GM18873 (cell line): ENCODE data around the gene GATC.

Experiments
- ATAC-seq: cut with Tn5 transposase; IDR thresholded peaks from one replicate; pipeline ENCODE4 v1.9.1; 2021; ENCODE audit warnings: mild to moderate bottlenecking, moderate library complexity, moderate number of reproducible peaks; ENCODE audit not compliant: unreplicated experiment, low FRiP score

GATC gene, protein sequence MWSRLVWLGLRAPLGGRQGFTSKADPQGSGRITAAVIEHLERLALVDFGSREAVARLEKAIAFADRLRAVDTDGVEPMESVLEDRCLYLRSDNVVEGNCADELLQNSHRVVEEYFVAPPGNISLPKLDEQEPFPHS

DNA sequence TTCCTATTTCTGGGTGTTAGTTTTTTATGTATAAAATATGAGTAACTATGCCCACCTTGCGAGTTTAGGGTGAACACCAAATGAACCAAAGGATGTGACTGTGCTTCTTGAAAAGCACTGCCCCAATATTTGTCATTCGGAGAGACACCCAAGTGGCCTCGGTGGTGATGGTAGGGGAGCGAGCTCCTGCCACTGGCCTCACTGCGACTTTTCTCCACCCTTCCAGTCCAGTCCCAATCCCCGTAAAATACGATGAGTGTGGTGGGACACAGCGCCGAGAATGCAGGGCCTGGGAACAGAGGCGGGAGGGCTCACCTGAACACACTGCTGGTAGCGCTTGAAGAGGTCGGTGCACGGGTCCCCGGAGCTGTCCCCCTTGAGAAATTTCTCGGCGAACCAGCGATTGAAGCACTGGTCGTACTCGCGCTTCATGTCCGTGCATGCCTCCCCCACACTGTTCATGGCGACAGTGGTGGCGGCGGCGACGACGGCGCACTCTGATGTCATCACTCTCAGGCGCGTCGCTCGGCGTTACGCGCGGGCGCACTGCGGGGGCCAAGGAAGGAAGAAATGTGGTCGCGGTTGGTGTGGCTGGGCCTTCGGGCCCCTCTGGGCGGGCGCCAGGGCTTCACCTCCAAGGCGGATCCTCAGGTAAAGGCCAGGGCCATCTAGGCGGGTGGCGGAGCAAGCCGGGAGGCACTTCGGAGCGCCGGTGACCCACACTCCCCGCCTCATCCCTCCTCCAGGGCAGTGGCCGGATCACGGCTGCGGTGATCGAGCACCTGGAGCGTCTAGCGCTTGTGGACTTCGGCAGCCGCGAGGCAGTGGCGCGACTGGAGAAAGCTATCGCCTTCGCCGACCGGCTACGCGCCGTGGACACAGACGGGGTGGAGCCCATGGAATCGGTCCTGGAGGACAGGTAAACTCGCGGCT lies at the start of gene GATC, which contains the start of gene TRIAP1:
Gene GATC, plus strand, starts transcription at position 534 of the 933 bp plus-strand sequence. Its CDS starts 37 bp downstream, at position 571.
Gene TRIAP1, minus strand, starts transcription at position 474 of the 933 bp plus-strand sequence. Its CDS starts 12 bp downstream, at position 462.
- peak; percentile 87 for ATAC-seq

DNA sequence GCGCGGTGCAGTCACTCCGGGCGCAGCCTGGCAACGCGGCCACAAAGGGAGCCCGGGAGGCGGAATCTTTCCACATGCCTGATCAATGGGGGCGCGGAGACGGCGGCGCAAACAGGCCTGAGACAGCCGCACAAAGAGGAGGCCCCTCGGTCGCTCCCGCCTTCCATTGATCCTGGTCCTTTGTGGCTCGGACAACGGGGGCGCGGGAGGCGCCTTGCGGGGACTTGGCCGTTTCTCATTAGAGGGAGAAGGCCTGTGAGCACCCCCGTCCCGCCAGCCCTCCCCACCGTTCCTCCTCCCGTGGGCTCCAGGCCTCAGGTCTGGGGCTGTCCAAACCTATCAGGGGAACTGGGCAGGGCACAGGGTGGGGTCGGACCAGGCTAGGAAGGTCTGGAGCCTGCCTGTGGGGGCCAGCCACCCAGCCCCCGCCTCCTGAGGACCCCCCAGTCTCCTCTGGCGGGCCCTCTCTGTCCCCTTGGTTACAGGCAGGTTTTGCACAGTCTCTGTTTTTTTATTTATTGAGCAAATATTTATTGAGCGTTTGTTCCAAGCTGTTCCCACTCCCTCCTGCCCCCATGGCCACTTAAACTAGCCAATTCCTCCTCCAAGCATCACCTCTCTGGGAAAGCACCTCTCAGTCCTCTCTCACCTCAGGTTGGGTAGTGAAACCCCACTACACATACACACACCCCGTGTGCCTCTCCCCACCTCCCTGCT lies 48.3 kb upstream of the GATC start:
- no peak for ATAC-seq

DNA sequence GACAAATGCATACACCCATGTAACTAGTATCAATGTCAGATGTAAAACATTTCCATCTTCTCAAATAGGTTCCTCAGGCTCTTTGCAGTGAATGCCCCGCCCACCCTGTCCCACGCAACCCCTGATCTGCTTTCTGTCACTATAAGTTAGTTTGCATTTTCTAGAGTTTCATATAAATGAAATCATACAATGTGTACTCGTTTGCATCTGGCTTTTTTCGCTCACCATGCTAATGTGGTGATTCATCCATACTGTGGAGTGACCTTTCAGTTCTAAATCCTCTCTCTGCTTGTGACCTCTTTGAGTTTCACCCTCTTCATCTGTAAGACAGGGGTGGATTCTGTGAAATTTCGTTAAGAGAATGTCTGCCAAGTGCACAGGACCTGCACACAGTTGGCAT lies 46.7 kb upstream of the GATC start:
- ATAC-seq = no peak

DNA sequence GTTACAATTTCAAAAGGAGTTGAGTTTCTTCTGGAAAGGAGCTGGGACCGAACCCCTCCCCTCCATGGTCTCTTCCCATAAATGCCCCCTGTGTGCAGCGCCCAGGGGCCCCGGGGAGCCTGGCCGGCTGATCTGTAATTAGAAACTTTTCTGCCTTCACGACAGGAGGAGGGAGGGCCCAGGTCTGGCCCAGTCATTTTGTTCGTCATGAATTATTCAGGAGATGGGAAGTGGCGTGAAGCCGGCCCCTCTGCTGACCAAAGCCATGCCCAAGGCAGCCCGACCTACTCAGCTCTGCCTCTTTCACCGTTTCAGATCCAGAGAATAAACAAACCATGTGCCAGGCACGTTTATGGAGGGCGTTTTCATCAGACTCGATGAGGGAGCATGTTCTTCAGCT lies 44.0 kb upstream of the GATC start:
- ATAC-seq = no peak

DNA sequence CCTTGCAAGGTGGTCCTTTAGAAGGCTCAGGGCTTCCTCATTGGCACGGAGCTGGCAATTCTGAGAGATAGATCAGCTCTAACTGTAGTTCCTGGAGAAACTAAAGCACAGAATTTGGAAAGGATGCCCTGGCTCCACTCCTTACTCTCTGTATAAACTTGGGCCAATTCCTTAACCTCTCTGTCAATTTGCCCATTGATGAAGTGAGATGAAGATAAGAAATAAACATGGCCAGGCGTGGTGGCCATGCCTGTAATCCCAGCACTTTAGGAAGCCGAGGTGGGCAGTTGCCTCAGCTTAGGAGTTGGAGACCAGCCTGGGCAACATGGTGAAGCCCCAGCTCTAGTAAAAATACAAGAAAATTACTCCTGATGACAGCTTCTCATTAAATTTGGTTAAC lies 42.4 kb upstream of the GATC start:
- ATAC-seq = no peak

DNA sequence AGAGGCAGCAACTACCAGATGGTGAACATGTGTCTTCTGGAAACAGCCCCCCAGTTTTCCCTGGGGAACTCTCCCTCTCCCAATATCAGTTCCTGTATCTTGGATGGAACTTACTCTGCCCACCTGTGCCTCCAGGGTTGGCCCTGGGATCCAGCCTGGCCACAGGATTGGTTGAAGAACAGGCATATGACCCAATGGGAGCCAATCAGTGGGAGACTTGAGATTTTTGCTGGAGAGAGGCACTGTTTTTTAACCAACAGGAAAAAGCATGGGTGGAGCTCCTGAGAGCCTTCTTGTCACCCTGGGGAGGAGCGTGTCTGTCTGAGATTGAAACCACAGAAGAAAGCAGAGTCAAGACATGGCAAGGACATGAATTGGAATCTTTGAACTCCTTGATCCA lies 42.0 kb upstream of the GATC start:
- ATAC-seq = no peak

DNA sequence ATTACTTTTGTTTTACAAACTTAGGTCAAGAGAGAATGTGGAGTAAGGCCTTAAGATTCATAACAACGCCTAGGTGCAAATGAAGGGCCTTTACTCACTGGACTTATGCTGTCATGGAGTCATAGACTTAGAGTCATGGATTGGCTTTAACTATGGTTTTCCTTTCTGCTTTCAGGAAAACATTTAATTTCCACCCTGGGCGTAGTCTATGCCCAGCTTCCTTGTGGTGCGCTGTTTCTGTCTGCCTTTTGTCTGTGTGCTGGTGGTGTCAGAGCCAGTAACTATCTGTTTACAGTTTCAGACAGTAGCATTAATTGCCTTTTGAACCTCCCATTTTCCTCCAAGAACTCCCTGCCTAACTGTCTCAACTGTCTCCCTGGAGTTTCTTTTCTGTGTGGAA lies 40.2 kb upstream of the GATC start:
- ATAC-seq = no peak

DNA sequence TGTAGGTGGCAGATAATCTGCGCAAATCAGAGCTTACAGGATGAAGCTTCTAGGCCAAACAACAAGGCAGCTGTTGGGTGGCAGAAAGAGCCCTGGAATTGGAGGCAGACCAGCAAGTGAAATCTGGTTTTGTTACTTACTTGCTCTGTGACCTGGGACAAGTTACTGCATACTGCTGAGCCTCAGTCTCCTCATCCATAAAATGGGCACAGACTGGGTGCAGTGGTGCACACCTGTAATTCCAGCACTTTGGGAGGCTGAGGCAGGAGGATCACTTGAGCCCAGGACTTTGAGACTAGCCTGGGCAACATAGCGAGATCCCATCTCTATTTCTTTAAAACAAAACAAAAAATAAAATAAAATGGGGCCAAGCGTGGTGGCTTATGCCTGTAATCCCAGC lies 39.7 kb upstream of the GATC start:
- no peak for ATAC-seq

DNA sequence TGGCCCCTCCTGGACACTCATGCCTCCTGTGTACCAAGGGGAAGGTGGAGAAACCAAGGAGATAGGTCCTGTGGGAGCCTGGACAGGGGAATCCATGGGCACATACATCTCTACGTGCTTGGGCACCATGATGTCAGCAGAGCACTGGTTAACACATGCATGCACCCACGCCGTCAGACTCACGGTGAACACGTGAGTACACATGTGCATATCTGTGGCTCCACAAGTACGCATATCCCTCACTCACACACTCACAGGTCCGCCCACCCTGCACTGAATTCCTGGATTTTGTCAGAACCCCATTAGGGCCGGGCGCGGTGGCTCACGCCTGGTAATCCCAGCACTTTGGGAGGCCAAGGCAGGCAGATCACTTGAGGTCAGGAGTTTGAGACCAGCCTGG lies 37.5 kb upstream of the GATC start:
- ATAC-seq = no peak

DNA sequence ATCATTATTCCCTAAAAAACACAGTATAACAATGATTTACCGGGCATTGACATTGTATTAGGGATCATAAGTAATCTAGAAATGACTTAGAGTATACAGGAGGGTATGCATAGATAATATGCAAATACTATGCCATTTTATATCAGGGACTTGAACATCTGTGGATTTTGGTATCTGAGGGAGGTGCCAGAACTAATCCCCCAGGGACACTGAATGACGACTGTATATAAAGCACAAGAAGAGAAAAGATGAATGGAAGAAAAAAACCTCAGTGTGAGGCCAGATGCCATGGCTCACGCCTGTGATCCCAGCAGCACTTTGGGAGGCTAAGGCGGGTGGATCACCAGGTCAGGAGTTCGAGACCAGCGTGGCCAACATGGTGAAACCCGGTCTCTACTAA lies 33.8 kb upstream of the GATC start:
- ATAC-seq = no peak

DNA sequence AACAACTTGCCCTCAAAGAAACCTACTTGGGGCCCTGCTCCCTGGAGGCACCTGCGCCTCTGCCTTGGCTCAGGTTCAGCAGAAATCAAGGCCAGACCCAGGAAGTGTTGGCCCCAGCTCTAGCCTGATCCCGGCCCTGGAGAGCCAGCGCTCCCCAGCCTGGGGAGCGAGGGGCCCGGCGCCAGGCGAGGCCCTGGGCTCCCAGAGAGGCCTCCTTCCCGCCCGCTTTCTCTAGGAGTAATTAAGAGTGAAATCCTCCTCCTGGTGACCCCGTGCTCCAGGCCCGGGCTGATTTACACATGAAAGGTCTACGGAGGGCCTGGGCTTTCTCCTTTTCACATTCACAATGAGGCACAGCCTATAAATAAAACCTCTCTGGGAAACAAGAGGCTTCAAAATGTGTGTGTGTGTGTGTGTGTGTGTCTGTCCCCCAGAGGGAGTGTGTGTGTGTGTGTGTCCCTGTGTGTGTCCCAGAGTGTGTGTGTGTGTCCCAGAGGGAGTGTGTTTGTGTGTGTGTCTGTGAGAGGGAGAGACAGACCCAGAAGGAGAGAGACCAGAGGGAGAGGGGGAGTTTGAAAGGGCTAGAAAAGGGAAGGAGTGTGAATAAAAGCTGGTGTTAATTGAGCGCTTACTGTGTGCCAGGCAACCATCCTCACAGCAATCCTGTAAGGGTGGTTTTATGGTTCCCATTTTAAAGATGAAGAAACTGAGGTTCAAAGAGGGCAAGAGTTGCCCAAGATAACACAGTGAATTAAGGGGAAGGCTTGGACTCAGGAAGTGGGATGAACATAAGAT lies 32.1 kb upstream of the GATC start:
- no peak for ATAC-seq

DNA sequence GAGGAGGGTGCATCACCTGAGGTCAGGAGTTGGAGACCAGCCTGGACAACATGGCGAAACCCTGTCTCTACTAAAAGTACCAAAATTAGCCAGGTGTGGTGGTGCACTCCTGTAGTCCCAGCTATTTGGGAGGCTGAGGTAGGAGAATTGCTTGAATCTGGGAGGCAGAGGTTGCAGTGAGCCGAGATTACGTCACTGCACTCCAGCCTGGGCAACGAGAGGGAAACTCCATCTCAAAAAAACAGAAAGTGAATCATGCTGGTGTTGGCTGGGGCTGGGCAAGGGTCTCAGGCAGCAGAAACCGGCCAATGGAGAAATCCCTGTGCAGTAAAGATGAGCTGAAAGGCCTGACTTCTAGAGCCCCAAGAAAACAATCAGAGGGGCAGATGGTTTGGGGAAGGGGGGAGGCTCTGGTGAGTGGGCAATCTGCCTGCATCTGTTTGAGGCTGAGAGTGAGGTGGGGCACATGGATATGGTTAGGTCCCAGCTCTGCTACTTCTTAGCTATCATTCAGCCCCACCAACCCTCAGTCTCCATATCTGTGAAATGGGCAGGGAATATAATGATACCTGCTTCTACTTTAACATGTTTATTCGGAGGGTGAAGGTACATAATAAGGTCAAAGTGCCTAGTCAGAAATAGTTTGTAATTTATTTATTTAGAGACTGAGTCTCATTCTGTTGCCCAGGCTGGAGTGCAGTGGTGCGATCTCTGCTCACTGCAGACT lies 29.6 kb upstream of the GATC start:
- no peak for ATAC-seq

DNA sequence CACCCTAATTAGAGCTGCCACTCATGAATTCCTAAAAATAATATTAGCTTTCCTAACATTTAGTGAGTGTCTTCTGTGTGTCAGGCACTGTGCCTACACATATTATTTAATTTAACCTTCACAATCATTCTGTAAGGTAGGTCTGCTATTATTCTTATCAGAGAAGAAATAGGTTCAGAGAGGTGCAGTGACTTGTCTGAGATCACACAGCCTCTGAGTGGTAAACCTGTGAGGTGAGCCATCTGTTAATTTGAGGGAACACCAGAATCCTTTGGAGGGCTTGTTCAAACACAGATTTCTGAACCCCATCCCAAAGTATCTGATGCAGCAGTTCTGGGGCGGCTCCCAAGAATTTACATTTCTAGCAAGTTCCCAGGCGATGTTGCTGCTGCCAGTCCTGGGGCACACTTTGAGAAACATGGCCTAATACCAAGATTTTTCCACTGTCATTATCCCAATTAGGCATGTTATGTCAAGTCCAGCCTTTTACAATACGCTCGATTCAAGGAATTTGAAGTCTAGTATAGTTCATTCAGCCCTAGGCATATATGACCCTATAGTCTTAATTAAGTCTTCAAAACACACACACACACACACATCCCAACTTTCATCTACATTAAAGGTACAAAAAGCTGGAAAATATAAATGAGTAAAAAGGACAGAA lies 28.2 kb upstream of the GATC start:
- no peak for ATAC-seq

DNA sequence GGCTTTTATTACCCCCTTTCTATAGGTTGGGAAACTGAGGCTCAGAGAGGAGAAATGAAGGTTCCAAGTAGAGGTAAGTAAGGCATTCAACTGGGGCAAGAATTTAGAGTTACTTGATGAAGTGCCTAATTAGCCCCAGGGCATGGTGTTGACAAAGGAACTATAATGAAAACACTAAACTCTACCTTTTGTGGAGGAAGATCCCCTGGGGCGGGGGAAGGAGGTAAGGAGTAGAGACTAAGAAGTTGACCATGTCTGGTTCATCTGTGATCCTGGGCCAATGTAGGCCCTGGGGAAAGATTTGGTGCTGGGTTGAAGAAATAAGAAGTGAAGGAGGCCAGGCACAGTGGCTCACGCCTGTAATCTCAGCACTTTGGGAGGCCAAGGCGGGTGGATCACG lies 24.5 kb upstream of the GATC start:
- ATAC-seq = no peak

DNA sequence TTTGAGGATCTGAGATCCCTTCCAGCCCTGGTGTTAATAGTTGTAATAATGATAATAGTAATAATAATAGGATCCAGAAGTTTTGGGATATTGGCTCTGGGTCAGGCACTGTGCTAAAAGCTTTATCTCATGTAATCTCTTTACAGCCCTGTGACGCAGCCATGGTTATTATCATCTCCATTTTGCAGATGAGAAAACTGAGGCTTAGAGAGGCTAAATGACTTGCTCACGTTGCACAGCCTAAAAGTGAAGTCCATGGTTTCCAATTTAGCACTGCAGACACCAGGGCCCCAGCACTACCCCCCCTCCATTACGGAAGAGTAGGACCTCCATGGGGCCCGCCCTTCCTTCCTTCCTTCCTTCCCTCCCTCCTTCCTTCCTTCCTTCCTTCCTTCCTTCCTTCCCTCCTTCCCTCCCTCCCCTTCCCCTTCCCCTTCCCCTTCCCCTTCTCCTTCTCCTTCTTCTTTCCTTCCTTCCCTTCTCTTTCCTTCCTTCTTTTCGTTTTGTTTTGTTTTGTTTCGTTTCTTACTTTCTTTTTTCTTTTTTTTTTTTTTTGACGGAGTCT lies 23.3 kb upstream of the GATC start:
- no peak for ATAC-seq

DNA sequence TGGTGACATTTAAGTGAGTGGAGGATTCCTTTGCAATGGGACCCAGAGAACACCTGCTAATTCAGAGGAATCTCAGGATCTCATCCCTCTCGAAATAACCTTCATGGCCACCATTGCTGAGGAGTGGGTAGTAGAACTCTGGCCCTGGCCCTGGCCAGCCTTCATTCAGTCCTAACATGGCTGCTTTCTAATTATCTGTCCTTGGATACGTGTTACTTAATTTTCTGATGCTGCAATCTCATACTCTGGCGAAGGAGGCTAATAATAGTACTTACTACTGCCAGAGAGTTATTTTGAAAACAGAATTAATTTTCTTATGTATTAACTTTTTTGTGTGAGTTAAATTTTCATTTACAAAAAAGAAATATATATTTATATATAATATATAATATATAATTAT lies 20.4 kb upstream of the GATC start:
- no peak for ATAC-seq

DNA sequence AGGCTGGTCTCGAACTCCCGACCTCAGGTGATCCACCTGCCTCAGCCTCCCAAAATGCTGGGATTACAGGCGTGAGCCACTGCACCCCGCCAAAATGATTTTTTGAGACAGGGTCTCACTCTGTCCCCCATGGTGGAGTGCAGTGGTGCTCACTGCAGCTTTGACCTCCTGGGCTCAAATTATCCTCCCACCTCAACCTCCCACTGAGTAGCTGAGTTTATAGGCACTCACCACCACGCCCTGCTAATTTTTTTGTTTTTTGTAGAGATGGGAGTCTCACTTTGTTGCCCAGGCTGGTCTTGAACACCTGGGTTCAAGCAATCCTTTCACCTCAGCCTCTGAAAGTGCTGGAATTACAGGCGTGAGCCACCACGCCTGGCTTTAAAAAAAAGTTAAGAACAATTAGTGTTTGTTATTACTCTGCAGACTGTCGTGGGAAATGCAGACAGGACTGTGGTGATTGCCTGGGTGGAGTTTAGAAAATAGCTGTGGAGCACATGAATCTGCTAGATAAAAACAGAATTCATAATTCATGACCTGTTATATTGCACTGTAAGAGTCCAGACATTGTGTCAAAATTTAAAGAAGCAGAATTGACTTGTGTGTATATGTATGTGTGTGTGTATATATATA lies 17.5 kb upstream of the GATC start:
- ATAC-seq = no peak

DNA sequence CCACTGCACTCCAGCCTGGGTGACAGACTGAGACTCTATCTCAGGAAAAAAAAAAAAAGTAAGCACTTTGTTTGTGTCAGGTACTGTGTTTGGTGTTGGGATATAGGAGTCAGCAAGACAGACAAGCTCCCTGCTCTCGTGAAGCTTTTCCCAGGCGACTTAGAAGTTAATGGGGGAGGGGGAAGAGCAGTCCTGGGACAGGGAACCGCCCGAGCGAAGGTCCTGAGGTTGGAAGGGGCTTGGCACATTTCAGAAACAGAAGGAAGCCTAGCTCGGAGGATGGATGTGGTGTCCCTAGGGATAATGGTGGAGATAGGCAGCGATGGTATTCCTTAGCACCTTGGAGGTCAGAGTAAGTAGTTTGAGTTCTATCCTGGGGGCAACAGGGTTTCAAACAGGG lies 16.9 kb upstream of the GATC start:
- no peak for ATAC-seq
